Urothelium cell line (cell line): ENCODE results near the gene TSACC.

Experiments
- DNase-seq: peaks from one replicate; pipeline ENCODE4 v3.0.0; 2011; ENCODE audit warnings: low spot score, mixed read lengths
- FAIRE-seq: peaks from 2 replicates; lab custom pipeline; 2011; peaks lifted over from hg19 to GRCh38; lab: Jason Lieb, UNC

The TSACC gene

DNA sequence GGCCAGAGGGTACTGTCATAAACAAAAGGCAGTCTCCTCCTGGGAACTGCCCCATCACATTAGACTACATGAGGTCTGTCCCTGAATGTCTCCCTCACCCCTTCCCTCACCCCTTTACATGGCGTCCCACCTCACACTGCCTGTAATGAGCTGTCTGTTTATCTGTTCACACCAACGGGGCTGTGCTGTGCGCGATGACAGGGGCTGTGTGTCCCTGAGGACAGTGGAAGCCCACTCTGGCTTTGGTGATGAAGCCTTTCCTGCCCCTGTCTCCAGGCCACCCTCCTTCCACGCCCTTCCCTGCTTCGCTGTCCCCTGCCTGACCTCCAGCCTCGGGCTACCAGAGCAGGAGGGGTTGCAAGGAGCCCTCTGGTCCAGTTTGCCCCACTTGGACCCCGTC lies 53.4 kb downstream of the TSACC start:
- FAIRE-seq, result peak; percentile 5
- no peak for DNase-seq

DNA sequence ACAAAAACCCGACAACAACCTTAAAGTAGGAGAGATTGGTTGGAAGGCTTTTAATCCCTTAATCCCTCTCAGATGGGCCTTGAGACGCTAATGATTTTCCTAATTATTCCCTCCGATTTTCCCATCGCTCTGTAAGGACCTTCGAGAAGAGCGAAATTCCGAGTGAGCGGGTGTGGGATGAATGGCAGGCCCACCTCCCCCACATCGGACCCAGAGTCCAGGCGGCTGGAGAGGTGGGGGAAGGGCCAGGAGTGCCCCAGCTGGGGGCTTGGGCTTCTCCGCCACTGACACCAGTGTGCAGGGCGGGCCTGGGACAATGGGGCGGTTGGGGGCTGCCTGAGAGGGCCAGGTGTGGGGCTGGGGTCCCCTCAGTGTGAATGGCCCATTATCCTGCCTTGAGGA lies 54.1 kb downstream of the TSACC start:
- DNase-seq (no peak), FAIRE-seq (no peak)

DNA sequence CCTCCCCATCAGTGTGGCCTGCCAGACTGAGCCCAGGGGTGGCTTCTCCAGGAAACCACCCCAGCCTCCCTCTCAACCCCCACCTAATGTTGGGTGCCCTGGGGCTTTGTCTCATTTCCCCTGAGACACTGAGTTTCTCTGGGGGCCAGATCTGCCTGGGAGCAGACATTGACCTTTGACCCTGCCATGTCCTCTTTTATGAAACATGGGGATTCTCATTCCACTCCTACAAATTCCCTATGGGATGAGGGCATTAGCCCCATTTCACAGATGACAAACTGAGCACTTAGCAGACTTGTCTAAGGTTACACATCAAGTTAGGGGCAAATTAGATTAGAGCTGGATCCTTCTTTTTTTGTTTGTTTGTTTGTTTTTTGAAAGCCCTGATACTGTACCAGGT lies 54.8 kb downstream of the TSACC start:
- DNase-seq (no peak), FAIRE-seq (no peak)

DNA sequence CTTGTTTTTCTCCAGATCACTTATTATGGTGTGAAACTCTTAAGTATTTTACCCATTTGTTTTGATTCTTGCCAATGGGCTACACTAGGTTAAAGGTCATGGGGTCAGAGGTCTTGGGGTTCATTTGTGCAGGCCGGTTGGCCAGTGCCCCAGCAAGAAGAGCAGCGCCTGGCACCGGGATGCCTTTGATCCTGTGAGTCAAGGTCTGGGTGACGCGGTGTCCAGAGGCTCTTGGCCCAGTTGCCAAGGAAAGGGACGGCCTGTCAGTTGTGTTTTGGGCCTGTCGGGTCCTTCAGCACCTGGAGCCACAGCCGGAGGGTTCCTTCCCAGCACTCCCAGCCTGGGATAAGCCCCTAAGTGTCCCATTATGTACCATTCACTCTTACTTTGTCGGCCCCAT lies 55.8 kb downstream of the TSACC start:
- DNase-seq, result no peak

GRCh38 chr1:156394835-156395461 lies 56.6 kb downstream of the TSACC start:
- DNase-seq, result no peak
- no peak for FAIRE-seq

More for the DNA sequence above, 55.8 kb downstream of the TSACC start:
- FAIRE-seq, result no peak
